GM20000 (cell line): ENCODE results near the gene FAM222B.
"Not testable (repeated sequence)": the region's sequence is repeated elsewhere in the genome, so short reads cannot be mapped to it uniquely, and the experiment has no call there.

Experiments
- DNase-seq: peaks from one replicate; pipeline ENCODE4 v3.0.0; 2012; ENCODE audit warnings: low spot score
- TF ChIP-seq, protein P1 (sequence below): IDR thresholded peaks from 2 replicates; pipeline ENCODE4 v1.5.1; 2012; ENCODE audit warnings: mild to moderate bottlenecking, control low read depth; ENCODE audit errors: extremely low read depth, missing control alignments

The FAM222B gene

DNA sequence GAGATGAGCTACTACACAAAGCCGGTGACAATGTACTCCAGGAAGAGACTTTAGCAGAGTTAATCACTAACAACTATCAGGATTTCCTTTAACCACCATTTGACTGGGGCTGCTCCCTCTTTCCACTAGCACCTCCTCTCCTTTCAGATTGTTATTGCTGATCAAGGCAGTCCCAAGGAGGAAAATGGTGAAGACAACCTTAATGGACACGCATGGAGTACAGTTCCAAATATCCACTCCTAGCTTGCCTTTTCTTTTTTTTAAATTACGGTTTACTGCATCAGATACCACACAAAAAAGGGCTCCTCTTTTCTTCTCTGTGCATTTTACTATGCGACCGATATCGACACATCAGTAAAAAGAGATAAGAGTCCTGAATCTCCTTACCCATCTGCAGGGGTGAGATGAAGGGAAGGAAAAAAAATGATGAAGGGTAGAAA lies 30.9 kb downstream of the FAM222B start:
- DNase-seq, result peak; percentile 29
- TF ChIP-seq, protein P1, sequence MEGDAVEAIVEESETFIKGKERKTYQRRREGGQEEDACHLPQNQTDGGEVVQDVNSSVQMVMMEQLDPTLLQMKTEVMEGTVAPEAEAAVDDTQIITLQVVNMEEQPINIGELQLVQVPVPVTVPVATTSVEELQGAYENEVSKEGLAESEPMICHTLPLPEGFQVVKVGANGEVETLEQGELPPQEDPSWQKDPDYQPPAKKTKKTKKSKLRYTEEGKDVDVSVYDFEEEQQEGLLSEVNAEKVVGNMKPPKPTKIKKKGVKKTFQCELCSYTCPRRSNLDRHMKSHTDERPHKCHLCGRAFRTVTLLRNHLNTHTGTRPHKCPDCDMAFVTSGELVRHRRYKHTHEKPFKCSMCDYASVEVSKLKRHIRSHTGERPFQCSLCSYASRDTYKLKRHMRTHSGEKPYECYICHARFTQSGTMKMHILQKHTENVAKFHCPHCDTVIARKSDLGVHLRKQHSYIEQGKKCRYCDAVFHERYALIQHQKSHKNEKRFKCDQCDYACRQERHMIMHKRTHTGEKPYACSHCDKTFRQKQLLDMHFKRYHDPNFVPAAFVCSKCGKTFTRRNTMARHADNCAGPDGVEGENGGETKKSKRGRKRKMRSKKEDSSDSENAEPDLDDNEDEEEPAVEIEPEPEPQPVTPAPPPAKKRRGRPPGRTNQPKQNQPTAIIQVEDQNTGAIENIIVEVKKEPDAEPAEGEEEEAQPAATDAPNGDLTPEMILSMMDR, result no peak

DNA sequence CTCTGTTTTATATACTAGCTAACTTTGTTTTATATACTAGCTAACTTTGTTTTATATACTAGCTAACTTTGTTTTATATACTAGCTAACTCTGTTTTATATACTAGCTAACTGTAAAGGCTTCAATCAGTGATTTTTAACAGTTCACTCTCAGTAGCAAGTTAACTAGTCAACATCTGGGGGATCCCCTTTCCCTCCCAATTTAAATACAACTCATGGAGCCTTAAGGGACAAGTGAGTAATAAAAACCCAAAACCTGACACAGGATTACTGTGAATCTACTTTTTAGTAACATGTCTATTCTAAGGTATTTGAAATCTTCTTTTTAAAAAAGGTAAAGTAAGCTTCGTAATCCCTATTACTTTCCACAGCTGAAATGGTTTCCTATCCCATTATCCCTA lies 32.2 kb downstream of the FAM222B start:
- DNase-seq, result peak; percentile 38
- TF ChIP-seq, protein P1, result no peak

DNA sequence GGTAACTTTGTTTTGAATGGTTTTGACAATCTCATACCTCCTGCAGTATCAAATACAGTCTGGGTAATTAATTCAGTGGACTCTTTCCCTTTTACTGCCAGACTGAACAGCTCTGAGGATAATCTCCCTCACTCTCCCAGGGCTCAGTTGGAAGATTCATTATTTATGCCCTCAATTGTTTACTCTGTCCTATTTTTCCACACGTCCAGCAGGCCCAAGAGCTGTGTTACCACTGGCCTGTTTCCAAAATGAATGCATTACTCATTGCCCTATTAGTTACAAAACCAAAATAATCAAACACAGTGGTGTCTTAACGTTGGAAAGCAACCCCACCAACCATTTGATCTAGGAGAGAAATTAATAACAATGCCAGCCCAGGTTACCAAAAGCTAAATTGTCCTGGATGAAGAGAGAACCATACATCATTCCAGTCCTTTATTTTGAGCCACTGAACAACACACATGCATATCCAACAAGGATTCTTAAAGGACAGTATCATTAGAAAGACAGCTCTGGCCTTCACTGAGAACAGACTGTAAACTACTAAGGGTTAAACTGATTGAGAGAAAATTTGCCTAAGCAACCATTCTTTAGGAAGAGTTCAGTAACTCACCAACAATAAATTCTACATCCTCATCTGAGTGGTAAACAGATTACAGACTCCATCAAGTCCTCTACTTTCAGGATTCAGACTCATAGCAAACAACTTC lies 34.5 kb downstream of the FAM222B start:
- no peak for DNase-seq
- TF ChIP-seq, protein P1, result no peak

DNA sequence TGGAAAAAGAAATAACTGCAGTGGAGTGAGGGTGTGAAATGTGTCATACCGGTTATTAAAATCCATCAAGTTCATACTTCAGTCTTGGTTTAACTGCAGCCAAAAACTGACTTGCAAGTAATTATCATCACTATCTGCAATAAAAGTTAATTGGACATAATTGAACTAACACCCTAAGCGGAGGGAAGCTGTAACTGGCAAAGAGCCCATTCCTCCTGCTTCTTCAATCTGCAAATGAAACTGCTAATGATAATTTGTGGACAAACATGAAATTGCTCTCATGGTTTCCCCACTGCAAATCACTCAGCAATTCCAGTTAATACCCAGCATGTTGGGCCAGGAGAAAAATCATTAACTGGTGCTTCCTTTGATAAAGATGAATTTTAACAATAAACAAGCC lies 46.5 kb downstream of the FAM222B start:
- TF ChIP-seq, protein P1, result no peak
- no peak for DNase-seq

DNA sequence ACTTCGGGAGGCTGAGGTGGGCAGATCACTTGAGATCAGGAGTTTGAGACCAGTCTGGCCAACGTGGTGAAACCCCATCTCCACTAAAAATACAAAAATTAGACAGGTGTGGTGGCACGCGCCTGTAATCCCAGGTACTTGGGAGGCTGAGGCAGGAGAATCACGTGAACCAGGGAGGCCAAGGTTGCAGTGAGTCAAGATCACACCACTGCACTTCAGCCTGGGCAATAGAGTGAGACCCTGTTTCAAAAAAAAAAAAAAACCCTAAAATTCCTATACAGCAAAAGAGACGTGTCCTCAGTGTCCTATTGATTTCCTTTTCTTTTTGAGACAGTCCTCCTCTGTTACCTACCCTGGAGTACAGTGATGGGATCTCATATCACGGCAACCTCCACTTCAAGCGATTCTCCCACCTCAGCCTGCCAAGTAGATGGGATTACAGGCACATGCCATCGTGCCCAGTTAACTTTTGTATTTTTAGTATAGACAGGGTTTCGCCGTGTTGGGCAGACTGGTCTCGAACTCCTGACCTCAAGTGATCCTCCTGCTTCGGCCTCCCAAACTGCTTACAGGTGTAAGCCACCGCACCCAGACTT lies 47.6 kb downstream of the FAM222B start:
- DNase-seq, result not testable (repeated sequence)

DNA sequence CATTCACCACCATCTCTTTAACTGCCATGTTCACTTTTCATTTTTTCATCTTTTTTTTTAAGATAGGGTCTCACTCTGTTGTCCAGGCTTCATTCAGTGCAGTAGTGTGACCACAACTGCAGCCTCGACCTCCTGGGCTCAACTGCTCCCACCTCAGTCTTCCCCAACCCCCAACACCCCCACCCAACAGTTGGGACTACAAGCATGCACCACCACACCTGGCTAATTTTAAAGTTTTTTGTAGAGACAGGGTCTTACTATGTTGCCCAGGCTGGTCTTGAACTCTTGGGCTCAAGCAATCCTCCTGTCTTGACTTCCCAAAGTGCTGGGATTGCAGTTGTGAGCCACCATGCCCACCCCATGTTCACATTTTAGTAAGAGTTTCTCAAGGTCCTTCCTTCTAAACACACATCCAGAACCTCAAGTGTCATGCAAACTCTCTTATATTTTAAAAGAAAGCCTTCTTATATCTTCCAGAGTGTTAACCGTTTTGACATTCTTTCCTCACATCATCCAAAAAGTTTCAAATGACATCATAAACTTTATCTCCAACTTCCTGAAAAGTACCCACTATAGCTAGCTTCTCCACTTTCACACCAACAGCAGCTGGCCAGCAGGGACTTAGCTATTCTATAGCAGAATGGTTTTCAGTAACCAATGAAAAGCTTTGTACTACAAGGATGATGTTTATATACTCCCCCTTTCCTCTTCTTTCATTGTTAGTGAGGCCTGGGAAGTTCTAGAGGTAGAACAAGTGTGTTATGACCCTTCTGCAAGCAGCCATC lies 49.5 kb downstream of the FAM222B start:
- DNase-seq, result no peak
- TF ChIP-seq, protein P1, result no peak

DNA sequence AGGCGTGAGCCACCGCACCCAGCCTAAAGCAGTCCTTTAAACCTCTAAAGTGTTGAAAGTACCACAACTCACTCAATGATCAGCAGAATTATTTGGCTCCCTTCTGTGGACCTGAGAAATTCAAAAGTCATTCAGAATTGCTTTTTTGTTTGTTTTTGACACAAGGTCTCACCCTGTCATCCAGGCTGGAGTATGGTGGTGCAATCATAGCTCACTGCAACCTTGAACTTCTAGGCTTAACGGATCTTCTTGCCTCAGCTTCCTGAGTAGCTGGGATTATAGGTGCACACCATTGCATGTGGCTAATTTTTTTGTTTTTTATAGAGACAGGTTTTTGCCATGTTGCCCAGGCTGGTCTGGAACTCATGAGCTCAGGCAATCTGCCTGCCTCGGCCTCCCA lies 54.5 kb downstream of the FAM222B start:
- DNase-seq, result no peak
- TF ChIP-seq, protein P1, result no peak
